ENCODE results near the gene CNTNAP2. TPM values are rescaled to one million over a fixed set of nuclear protein-coding genes. Genes with fewer than 3 reads are reported as not detected.

Gene CNTNAP2
- total RNA-seq, 1 experiment from 2014 or later, result 42.5 TPM

GRCh38 chr7:147296201-147296600, 1179.6 kb downstream of the CNTNAP2 start:
- no peak overlapping the region for H3K4me3 ChIP-seq (ENCODE audit: low read depth, low read length)
- CTCF ChIA-PET, result no interaction called here
- BruUV-seq (replicated peaks), result no TSS peak
- no peaks in the 10 kb centered on the region for H3K4me1 Mint-ChIP-seq (ENCODE audit: low read depth, unreplicated experiment)
- no peak overlapping the region for H3K4me3 Mint-ChIP-seq (ENCODE audit: unreplicated experiment)
- no peak overlapping the region for H3K27ac Mint-ChIP-seq (ENCODE audit: unreplicated experiment)
- no peaks in the 10 kb centered on the region for H3K4me1 ChIP-seq
- H3K9me3 ChIP-seq, result no peaks in the 10 kb centered on the region
- POLR2A ChIA-PET, result no interaction called here
- peaks cover 2% of the 10 kb centered on the region for H3K27me3 Mint-ChIP-seq (ENCODE audit: insufficient read depth, unreplicated experiment)
- intact Hi-C loops (cut with micrococcal nuclease; ENCODE audit: unreplicated experiment), result no loop called here
- no peaks in the 10 kb centered on the region for H3K36me3 ChIP-seq (ENCODE audit: control insufficient read depth, insufficient read depth, low read length)
- no peak for TF ChIP-seq CTCF (IDR thresholded peaks at IDR 0.05; ENCODE audit: insufficient read depth in 1 of 2, low read depth in 1 of 2, low read length in 1 of 2, severe bottlenecking in 1 of 2, unreplicated experiment in 1 of 2)
- no peak for DNase-seq
- no peaks in the 10 kb centered on the region for H3K9me3 Mint-ChIP-seq (ENCODE audit: unreplicated experiment)
- H3K36me3 Mint-ChIP-seq (ENCODE audit: insufficient read depth, unreplicated experiment), result no peaks in the 10 kb centered on the region
- H3K27me3 ChIP-seq (replicated peaks; ENCODE audit: control insufficient read depth, insufficient read depth, low read length), result no peaks in the 10 kb centered on the region

GRCh38 chr7:147296986-147297385, 1180.4 kb downstream of the CNTNAP2 start:
- Mint-ChIP-seq H3K27ac (ENCODE audit: unreplicated experiment) (no peak overlapping the region), H3K36me3 (ENCODE audit: insufficient read depth, unreplicated experiment) (no peaks in the 10 kb centered on the region), H3K27me3 (ENCODE audit: insufficient read depth, unreplicated experiment) (no peaks in the 10 kb centered on the region), H3K4me1 (ENCODE audit: low read depth, unreplicated experiment) (no peaks in the 10 kb centered on the region), H3K4me3 (ENCODE audit: unreplicated experiment) (no peak overlapping the region), H3K9me3 (ENCODE audit: unreplicated experiment) (no peaks in the 10 kb centered on the region)
- Histone ChIP-seq H3K4me3 (ENCODE audit: low read depth, low read length) (no peak overlapping the region), H3K9me3 (no peaks in the 10 kb centered on the region), H3K36me3 (ENCODE audit: control insufficient read depth, insufficient read depth, low read length) (no peaks in the 10 kb centered on the region), H3K27me3 (replicated peaks; ENCODE audit: control insufficient read depth, insufficient read depth, low read length) (no peaks in the 10 kb centered on the region), H3K4me1 (no peaks in the 10 kb centered on the region)
- DNase-seq, result no peak
- CTCF ChIA-PET, result no interaction called here
- BruUV-seq (replicated peaks), result no TSS peak
- POLR2A ChIA-PET, result no interaction called here
- intact Hi-C loops (cut with micrococcal nuclease; ENCODE audit: unreplicated experiment), result no loop called here
- no peak for TF ChIP-seq CTCF (IDR thresholded peaks at IDR 0.05; ENCODE audit: insufficient read depth in 1 of 2, low read depth in 1 of 2, low read length in 1 of 2, severe bottlenecking in 1 of 2, unreplicated experiment in 1 of 2)

- H3K27me3 Mint-ChIP-seq (ENCODE audit: insufficient read depth, unreplicated experiment), result no peaks in the 10 kb centered on the region
- no peak overlapping the region for H3K27ac Mint-ChIP-seq (ENCODE audit: unreplicated experiment)
- intact Hi-C loops (cut with micrococcal nuclease; ENCODE audit: unreplicated experiment), result no loop called here
These were observed 1182.0 kb downstream of the CNTNAP2 start for GRCh38 chr7:147298611-147299043.

More at GRCh38 chr7:147298611-147299043, 1182.0 kb downstream of the CNTNAP2 start:
- Mint-ChIP-seq H3K4me1 (ENCODE audit: low read depth, unreplicated experiment) (no peaks in the 10 kb centered on the region), H3K4me3 (ENCODE audit: unreplicated experiment) (no peak overlapping the region), H3K9me3 (ENCODE audit: unreplicated experiment) (no peaks in the 10 kb centered on the region), H3K36me3 (ENCODE audit: insufficient read depth, unreplicated experiment) (no peaks in the 10 kb centered on the region)
- Histone ChIP-seq H3K4me1 (no peaks in the 10 kb centered on the region), H3K9me3 (no peaks in the 10 kb centered on the region), H3K4me3 (ENCODE audit: low read depth, low read length) (no peak overlapping the region), H3K36me3 (ENCODE audit: control insufficient read depth, insufficient read depth, low read length) (no peaks in the 10 kb centered on the region), H3K27me3 (replicated peaks; ENCODE audit: control insufficient read depth, insufficient read depth, low read length) (no peaks in the 10 kb centered on the region)
- BruUV-seq (replicated peaks), result no TSS peak
- ChIA-PET POLR2A (no interaction called here), CTCF (no interaction called here)
- DNase-seq, result no peak
- no peak for TF ChIP-seq CTCF (IDR thresholded peaks at IDR 0.05; ENCODE audit: insufficient read depth in 1 of 2, low read depth in 1 of 2, low read length in 1 of 2, severe bottlenecking in 1 of 2, unreplicated experiment in 1 of 2)

All from Caco-2 (cell line).